Breast epithelium (tissue), 4 donors: ENCODE data around the gene FBXO7. TPM values are rescaled to one million over a fixed set of nuclear protein-coding genes. Genes with fewer than 3 reads are reported as not detected.
A peak's percentile ranks its signal among the peaks of the same experiment; 100 is the strongest.
"Not testable (repeated sequence)": the region's sequence is repeated elsewhere in the genome, so short reads cannot be mapped to it uniquely, and the experiment has no call there.

Experiments
- DNase-seq, 2 donors: peaks; one replicate each; pipeline ENCODE4 v3.0.0-alpha.2; 2019; ENCODE audit warnings: low spot score in 2 of 2
- H3K27ac ChIP-seq, 2 donors: fragments of 200-600 bp; sonication (generic) in 1 of 2; one replicate each; pipeline ENCODE4 v1.5.1; 2016 to 2019; ENCODE audit warnings: mild to moderate bottlenecking in 1 of 2
- H3K27me3 ChIP-seq, 2 donors: fragments of 200-600 bp; sonication (generic) in 1 of 2; one replicate each; pipeline versions ENCODE4 v1.5.1 to v1.6.0; 2017 to 2019; ENCODE audit warnings: control low read depth in 1 of 2, mild to moderate bottlenecking in 1 of 2
- H3K36me3 ChIP-seq: fragments of 200-600 bp; one replicate; pipeline ENCODE4 v1.5.1; 2019
- H3K4me1 ChIP-seq, 2 donors: fragments of 200-600 bp; sonication (generic); one replicate each; pipeline ENCODE4 v1.5.1; 2016 to 2019; ENCODE audit warnings: control low read depth in 1 of 2
- H3K4me3 ChIP-seq, 3 donors: fragments of 200-600 bp; sonication (generic); 1 replicate in 2 of 3; 2 replicates in 1 of 3; pipeline ENCODE4 v1.5.1; 2016 to 2019; ENCODE audit warnings: mild to moderate bottlenecking in 3 of 3, moderate library complexity in 2 of 3
- H3K9me3 ChIP-seq, 2 donors: fragments of 200-600 bp; sonication (generic) in 1 of 2; one replicate each; pipeline ENCODE4 v1.5.1; 2016 to 2019; ENCODE audit warnings: control low read depth in 1 of 2
- CTCF ChIP-seq, 3 donors: fragments of 450-650 bp; IDR thresholded peaks; one replicate each; pipeline ENCODE4 v1.5.1; 2016 to 2017; ENCODE audit warnings: antibody characterized with exemption in 3 of 3, mild to moderate bottlenecking in 3 of 3, moderate library complexity in 3 of 3
- POLR2A ChIP-seq: fragments of 450-650 bp; IDR thresholded peaks from one replicate; pipeline ENCODE4 v1.6.1; 2016; ENCODE audit warnings: antibody characterized with exemption, mild to moderate bottlenecking, moderate library complexity
- POLR2AphosphoS5 ChIP-seq, 3 donors: sonication (generic); formaldehyde crosslinking; IDR thresholded peaks; one replicate each; pipeline ENCODE4 v1.6.1; 2017; ENCODE audit warnings: antibody characterized with exemption in 3 of 3
- intact Hi-C: fragments of 100-400 bp; cut with DNase I; formaldehyde crosslinking; loops from one replicate; pipeline ENCODE4 v1.15.1; 2023; ENCODE audit warnings: low total_unique reads
- total RNA-seq, 3 donors: library from RNA; depleted of rRNA; stranded (reverse); fragments of >200 nt; gene quantifications; one replicate each; pipeline ENCODE4 v1.1.0, GENCODE V29; 2016

The FBXO7 gene
- total RNA-seq, 3 donors from 2014 or later, result 73.7 to 119 (median 107) TPM

- no peak for TF ChIP-seq POLR2A
- TF ChIP-seq CTCF (IDR thresholded peaks at IDR 0.05), result no peak
- TF ChIP-seq POLR2AphosphoS5 (IDR thresholded peaks at IDR 0.05), result no peak
- no peak for DNase-seq
- no peaks in the 10 kb centered on the region for H3K27me3 ChIP-seq
- peaks cover 6 to 7% of the 10 kb centered on the region in 2 donors for H3K4me1 ChIP-seq
- no peaks in the 10 kb centered on the region for H3K36me3 ChIP-seq
- no peaks in the 10 kb centered on the region for H3K9me3 ChIP-seq
- peak overlapping the region in 1 of 2 donors; percentile 43 for H3K27ac ChIP-seq
- intact Hi-C loops, result no loop called here
- no peak overlapping the region for H3K4me3 ChIP-seq
These were observed 4.8 kb upstream of the FBXO7 start for GRCh38 chr22:32469799-32470212.

GRCh38 chr22:32473388-32473952 is 1.1 kb upstream of the FBXO7 start:
- TF ChIP-seq CTCF (IDR thresholded peaks at IDR 0.05) (peak; percentile 36 to 44 (median 42)), POLR2AphosphoS5 (IDR thresholded peaks at IDR 0.05) (no peak), POLR2A (no peak)
- Histone ChIP-seq H3K36me3 (no peaks in the 10 kb centered on the region), H3K27ac (peak overlapping the region; percentile 99), H3K27me3 (no peaks in the 10 kb centered on the region), H3K4me3 (peak overlapping the region; percentile 89 to 99 (median 91)), H3K4me1 (peaks cover 6 to 7% of the 10 kb centered on the region in 2 donors), H3K9me3 (no peaks in the 10 kb centered on the region)
- intact Hi-C loops, result no loop called here
- no peak for DNase-seq

GRCh38 chr22:32475468-32476010 is 928 bp downstream of the FBXO7 start:
- Histone ChIP-seq H3K27me3 (no peaks in the 10 kb centered on the region), H3K4me3 (peak overlapping the region; percentile 89 to 99 (median 91)), H3K4me1 (peaks cover 6 to 7% of the 10 kb centered on the region in 2 donors), H3K9me3 (no peaks in the 10 kb centered on the region), H3K36me3 (no peaks in the 10 kb centered on the region), H3K27ac (peak overlapping the region; percentile 99)
- no peak for TF ChIP-seq CTCF (IDR thresholded peaks at IDR 0.05)
- TF ChIP-seq POLR2A, result no peak
- TF ChIP-seq POLR2AphosphoS5 (IDR thresholded peaks at IDR 0.05), result no peak
- DNase-seq, result peak in 1 of 2 donors; percentile 30
- intact Hi-C loops, result no loop called here

- H3K27me3 ChIP-seq, result no peaks in the 10 kb centered on the region
- H3K9me3 ChIP-seq, result no peaks in the 10 kb centered on the region
- peak overlapping the region; percentile 99 for H3K27ac ChIP-seq
- TF ChIP-seq CTCF (IDR thresholded peaks at IDR 0.05), result no peak
- no peak for TF ChIP-seq POLR2AphosphoS5 (IDR thresholded peaks at IDR 0.05)
- TF ChIP-seq POLR2A, result no peak
- no peaks in the 10 kb centered on the region for H3K36me3 ChIP-seq
- H3K4me1 ChIP-seq, result peaks cover 6 to 7% of the 10 kb centered on the region in 2 donors
- peak overlapping the region; percentile 89 to 99 (median 91) for H3K4me3 ChIP-seq
- intact Hi-C loops, result no loop called here
- no peak for DNase-seq
These were observed 1.9 kb downstream of the FBXO7 start for GRCh38 chr22:32476281-32477195.

- Histone ChIP-seq H3K4me1 (peaks cover 6 to 7% of the 10 kb centered on the region in 2 donors), H3K4me3 (no peak overlapping the region), H3K9me3 (no peaks in the 10 kb centered on the region), H3K27ac (no peak overlapping the region), H3K36me3 (no peaks in the 10 kb centered on the region), H3K27me3 (no peaks in the 10 kb centered on the region)
- DNase-seq, result no peak
- intact Hi-C loops, result no loop called here
- TF ChIP-seq CTCF (IDR thresholded peaks at IDR 0.05), result no peak
These were observed 3.0 kb downstream of the FBXO7 start for GRCh38 chr22:32477596-32477995.

- H3K4me1 ChIP-seq, H3K36me3 ChIP-seq, H3K27ac ChIP-seq, DNase-seq, H3K4me3 ChIP-seq, H3K27me3 ChIP-seq, H3K9me3 ChIP-seq, intact Hi-C loops: not testable (repeated sequence)
These were observed 3.9 kb downstream of the FBXO7 start for GRCh38 chr22:32478552-32478951.
